GM19351 (cell line): ENCODE data around the gene ZFP92.

ENCODE experiments used
- ATAC-seq: cut with Tn5 transposase; IDR thresholded peaks from one replicate; pipeline ENCODE4 v1.9.1; 2021; ENCODE audit warnings: mild to moderate bottlenecking, moderate library complexity; ENCODE audit not compliant: unreplicated experiment

ZFP92 gene

GRCh38 chrX:153435845-153436244 is 24.6 kb downstream of the ZFP92 start:
- no peak for ATAC-seq

- no peak for ATAC-seq
Observed at GRCh38 chrX:153438532-153438931, 27.3 kb downstream of the ZFP92 start.

- ATAC-seq, result no peak
Observed at GRCh38 chrX:153439977-153440376, 28.7 kb downstream of the ZFP92 start.

- no peak for ATAC-seq
Observed at GRCh38 chrX:153440556-153441135, 29.4 kb downstream of the ZFP92 start.

GRCh38 chrX:153441296-153441695 is 30.0 kb downstream of the ZFP92 start:
- ATAC-seq, result no peak

- no peak for ATAC-seq
Observed at GRCh38 chrX:153441981-153442380, 30.7 kb downstream of the ZFP92 start.

- no peak for ATAC-seq
Observed at GRCh38 chrX:153442463-153442862, 31.2 kb downstream of the ZFP92 start.

- ATAC-seq, result no peak
Observed at GRCh38 chrX:153443476-153444332, 32.4 kb downstream of the ZFP92 start.

- ATAC-seq, result no peak
Observed at GRCh38 chrX:153444333-153445011, 33.2 kb downstream of the ZFP92 start.

- ATAC-seq, result no peak
Observed at GRCh38 chrX:153445106-153445855, 34.0 kb downstream of the ZFP92 start.

- ATAC-seq, result no peak
Observed at GRCh38 chrX:153445856-153446635, 34.8 kb downstream of the ZFP92 start, which contains the start of gene TREX2. Gene TREX2, minus strand, starts transcription at chrX:153446056. Its CDS starts 626 bp downstream, at chrX:153445430.

- no peak for ATAC-seq
Observed at GRCh38 chrX:153446636-153446936, 35.3 kb downstream of the ZFP92 start.

GRCh38 chrX:153446950-153447580 is 35.8 kb downstream of the ZFP92 start:
- no peak for ATAC-seq

- no peak for ATAC-seq
Observed at GRCh38 chrX:153447581-153447960, 36.3 kb downstream of the ZFP92 start.

- ATAC-seq, result no peak
Observed at GRCh38 chrX:153448556-153449367, 37.5 kb downstream of the ZFP92 start.

GRCh38 chrX:153449368-153450113 is 38.3 kb downstream of the ZFP92 start:
- ATAC-seq, result no peak

GRCh38 chrX:153450114-153450948 is 39.1 kb downstream of the ZFP92 start:
- ATAC-seq, result no peak

- ATAC-seq, result no peak
Observed at GRCh38 chrX:153450949-153451277, 39.6 kb downstream of the ZFP92 start.
